ENCODE data around the gene INO80C.

The INO80C gene

DNA sequence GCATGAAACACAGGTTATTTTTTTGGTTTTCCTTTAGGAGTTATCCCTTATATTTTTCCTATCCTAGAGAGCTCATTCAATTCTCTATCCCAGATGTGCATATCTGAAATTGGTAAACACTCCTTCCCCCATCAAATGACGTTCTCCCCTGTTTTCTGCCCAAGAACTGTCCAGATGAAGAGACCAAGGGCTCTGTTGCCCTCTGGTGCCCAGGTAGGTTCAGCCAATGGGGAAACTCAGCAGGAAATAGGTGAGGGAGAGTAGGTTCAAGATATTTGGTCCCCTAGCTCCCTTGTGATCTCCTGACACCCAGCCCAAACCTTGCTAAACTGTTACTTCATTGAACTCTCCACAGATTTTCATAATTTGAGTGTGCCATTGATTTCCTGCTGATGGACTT lies 14.1 kb upstream of the INO80C start:
- no peak for DNase-seq
- Histone ChIP-seq H3K27me3 (ENCODE audit: insufficient read depth, low read depth, severe bottlenecking) (no peaks in the 10 kb centered on the region), H3K9me3 (ENCODE audit: severe bottlenecking) (no peaks in the 10 kb centered on the region), H3K36me3 (no peaks in the 10 kb centered on the region), H3K27ac (no peak overlapping the region), H3K4me3 (ENCODE audit: low read depth, low read length) (no peak overlapping the region)
- TF ChIP-seq, protein P1, sequence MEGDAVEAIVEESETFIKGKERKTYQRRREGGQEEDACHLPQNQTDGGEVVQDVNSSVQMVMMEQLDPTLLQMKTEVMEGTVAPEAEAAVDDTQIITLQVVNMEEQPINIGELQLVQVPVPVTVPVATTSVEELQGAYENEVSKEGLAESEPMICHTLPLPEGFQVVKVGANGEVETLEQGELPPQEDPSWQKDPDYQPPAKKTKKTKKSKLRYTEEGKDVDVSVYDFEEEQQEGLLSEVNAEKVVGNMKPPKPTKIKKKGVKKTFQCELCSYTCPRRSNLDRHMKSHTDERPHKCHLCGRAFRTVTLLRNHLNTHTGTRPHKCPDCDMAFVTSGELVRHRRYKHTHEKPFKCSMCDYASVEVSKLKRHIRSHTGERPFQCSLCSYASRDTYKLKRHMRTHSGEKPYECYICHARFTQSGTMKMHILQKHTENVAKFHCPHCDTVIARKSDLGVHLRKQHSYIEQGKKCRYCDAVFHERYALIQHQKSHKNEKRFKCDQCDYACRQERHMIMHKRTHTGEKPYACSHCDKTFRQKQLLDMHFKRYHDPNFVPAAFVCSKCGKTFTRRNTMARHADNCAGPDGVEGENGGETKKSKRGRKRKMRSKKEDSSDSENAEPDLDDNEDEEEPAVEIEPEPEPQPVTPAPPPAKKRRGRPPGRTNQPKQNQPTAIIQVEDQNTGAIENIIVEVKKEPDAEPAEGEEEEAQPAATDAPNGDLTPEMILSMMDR (IDR thresholded peaks at IDR 0.05; ENCODE audit: low read depth, low read length), result peak; percentile 31

DNA sequence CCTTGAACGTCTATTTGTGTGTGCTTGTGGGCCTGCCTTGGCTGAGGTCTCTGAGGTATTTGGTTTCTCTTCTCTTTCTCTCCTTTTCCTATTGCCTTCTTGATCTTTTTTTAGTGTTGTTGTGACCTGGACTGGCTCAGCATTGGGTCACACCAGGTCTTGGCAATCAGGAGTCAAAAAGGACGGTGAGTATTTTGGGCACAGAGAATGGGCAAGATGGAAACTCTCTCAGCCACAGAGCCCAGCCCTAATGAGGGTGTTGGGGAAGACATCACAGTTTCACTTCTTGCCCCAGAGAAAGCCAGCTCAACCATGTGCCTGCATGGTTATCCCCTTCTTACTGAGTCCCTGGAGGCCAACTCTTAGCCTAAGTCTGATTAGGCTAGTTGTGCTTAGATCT lies 13.7 kb upstream of the INO80C start:
- Histone ChIP-seq H3K27ac (no peak overlapping the region), H3K9me3 (ENCODE audit: severe bottlenecking) (no peaks in the 10 kb centered on the region), H3K4me3 (ENCODE audit: low read depth, low read length) (no peak overlapping the region), H3K27me3 (ENCODE audit: insufficient read depth, low read depth, severe bottlenecking) (no peaks in the 10 kb centered on the region), H3K36me3 (no peaks in the 10 kb centered on the region)
- TF ChIP-seq, protein P1 (IDR thresholded peaks at IDR 0.05; ENCODE audit: low read depth, low read length), result no peak
- DNase-seq, result no peak

DNA sequence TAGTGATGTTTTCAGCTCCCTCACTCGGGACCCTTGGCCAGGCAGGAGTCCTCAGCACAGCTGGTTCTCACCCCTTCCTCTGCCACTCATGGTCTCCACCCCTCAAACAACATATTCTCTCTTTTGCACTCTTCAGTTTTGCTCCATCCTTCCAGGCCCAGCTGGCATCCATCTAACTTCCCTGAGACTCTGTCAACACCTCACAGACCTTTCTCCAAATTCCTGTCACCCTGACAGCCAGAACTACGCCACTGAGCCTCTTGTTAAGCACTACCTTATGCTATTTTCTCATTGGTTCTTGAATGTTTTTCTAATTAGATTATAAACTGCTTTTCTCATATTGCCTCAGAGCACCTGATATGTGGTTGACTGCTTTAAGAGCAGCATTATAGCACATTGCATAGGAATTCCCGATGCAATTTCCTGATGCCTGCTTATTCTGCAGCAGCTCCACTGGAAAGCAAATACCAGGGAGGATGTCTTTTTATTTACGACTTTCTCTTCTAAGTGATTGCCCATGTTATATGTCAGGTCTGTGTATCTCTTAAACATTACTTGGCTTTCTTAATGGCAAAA lies 12.4 kb upstream of the INO80C start:
- Histone ChIP-seq H3K27ac (no peak overlapping the region), H3K4me3 (ENCODE audit: low read depth, low read length) (no peak overlapping the region), H3K9me3 (ENCODE audit: severe bottlenecking) (no peaks in the 10 kb centered on the region), H3K27me3 (ENCODE audit: insufficient read depth, low read depth, severe bottlenecking) (no peaks in the 10 kb centered on the region), H3K36me3 (no peaks in the 10 kb centered on the region)
- TF ChIP-seq, protein P1 (IDR thresholded peaks at IDR 0.05; ENCODE audit: low read depth, low read length), result no peak
- no peak for DNase-seq

DNA sequence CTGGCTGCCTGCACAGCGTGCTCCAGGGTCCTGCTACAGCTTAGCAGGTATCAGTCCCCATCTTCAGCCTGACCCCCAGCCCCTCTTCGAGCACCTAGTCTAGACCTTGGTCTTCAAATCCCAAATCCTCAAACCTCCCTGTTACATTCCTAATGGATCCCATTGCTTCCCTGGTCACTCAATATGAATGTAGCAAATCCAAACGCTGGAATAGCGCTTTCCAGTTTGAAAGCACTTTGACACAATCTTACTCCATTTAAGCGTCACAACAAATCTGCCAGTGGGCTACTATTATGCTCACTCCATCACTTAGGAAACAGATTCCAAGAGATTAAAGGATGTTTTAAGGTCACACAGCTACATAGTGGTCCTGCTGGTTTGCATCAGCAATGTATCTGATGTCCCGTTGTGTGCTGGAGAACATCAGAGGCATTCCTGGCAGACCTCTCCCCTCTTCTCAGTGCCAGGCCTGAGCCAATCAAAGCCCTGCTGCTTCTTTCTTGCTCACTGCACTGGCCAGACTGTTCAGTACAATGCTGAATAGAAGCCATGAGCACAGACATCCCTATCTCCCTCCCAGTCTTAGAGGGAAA lies 11.1 kb upstream of the INO80C start:
- Histone ChIP-seq H3K27ac (no peak overlapping the region), H3K9me3 (ENCODE audit: severe bottlenecking) (no peaks in the 10 kb centered on the region), H3K27me3 (ENCODE audit: insufficient read depth, low read depth, severe bottlenecking) (no peaks in the 10 kb centered on the region), H3K4me3 (ENCODE audit: low read depth, low read length) (no peak overlapping the region), H3K36me3 (no peaks in the 10 kb centered on the region)
- TF ChIP-seq, protein P1 (IDR thresholded peaks at IDR 0.05; ENCODE audit: low read depth, low read length), result no peak
- DNase-seq, result no peak

DNA sequence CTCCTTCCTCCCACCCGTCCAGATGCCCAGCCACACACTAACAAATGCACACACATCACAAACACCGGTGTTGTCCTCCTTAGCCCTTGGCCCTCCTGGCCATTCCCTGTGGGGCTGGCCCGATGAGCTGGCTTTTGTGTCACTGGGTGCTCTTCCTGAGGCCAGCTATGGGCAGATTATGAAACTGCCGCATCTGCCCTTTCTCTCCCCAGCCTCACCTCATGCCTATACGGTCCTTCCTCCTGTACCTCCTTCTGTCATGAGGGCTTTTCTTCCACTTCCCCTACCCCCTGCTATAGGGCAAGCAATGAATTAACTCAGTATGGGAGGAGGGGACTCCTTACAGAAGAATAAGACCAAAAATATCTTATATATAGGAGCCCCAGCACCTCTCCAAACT lies 10.3 kb upstream of the INO80C start:
- TF ChIP-seq, protein P1 (IDR thresholded peaks at IDR 0.05; ENCODE audit: low read depth, low read length), result no peak
- no peaks in the 10 kb centered on the region for H3K36me3 ChIP-seq
- no peak overlapping the region for H3K4me3 ChIP-seq (ENCODE audit: low read depth, low read length)
- no peak for DNase-seq
- no peak overlapping the region for H3K27ac ChIP-seq
- no peaks in the 10 kb centered on the region for H3K9me3 ChIP-seq (ENCODE audit: severe bottlenecking)
- no peaks in the 10 kb centered on the region for H3K27me3 ChIP-seq (ENCODE audit: insufficient read depth, low read depth, severe bottlenecking)

DNA sequence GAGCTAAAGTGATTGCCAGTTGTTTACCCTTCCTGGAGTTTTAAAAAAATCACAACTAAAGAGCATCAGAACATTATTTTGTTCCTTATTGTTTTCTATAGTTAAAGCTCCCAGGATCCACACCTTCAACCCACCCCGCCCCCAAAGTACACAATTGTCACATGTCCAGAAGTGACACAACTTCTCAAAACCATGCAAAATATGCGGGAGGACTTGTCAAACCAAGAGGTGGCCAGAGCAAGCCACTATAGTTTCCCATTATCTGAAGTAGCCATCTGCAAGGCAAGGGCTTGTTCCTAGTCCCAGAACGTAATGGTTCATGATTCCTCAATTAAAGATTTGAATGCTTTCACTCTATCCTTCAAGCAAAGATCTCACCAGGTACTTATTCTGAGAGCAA lies 9.9 kb upstream of the INO80C start:
- H3K4me3 ChIP-seq (ENCODE audit: low read depth, low read length), result no peak overlapping the region
- no peak for DNase-seq
- no peaks in the 10 kb centered on the region for H3K9me3 ChIP-seq (ENCODE audit: severe bottlenecking)
- TF ChIP-seq, protein P1 (IDR thresholded peaks at IDR 0.05; ENCODE audit: low read depth, low read length), result no peak
- no peak overlapping the region for H3K27ac ChIP-seq
- no peaks in the 10 kb centered on the region for H3K27me3 ChIP-seq (ENCODE audit: insufficient read depth, low read depth, severe bottlenecking)
- H3K36me3 ChIP-seq, result no peaks in the 10 kb centered on the region
